PC-3 (cell line): ENCODE measurements around the gene TEKT3.

Source experiments
- EZH2 ChIP-seq: fragments of 300-600 bp; sonication (generic); IDR thresholded peaks from one replicate; pipeline ENCODE4 v1.6.1; 2017; ENCODE audit warnings: antibody characterized with exemption, mild to moderate bottlenecking, low read length; ENCODE audit not compliant: unreplicated experiment
- TF ChIP-seq, protein P1 (sequence below): fragments of 300-600 bp; sonication (generic); conservative IDR thresholded peaks from 2 replicates; pipeline ENCODE4 v1.5.1; 2017; ENCODE audit warnings: antibody characterized with exemption, low read depth, mild to moderate bottlenecking, low read length

- TF ChIP-seq, protein P1, sequence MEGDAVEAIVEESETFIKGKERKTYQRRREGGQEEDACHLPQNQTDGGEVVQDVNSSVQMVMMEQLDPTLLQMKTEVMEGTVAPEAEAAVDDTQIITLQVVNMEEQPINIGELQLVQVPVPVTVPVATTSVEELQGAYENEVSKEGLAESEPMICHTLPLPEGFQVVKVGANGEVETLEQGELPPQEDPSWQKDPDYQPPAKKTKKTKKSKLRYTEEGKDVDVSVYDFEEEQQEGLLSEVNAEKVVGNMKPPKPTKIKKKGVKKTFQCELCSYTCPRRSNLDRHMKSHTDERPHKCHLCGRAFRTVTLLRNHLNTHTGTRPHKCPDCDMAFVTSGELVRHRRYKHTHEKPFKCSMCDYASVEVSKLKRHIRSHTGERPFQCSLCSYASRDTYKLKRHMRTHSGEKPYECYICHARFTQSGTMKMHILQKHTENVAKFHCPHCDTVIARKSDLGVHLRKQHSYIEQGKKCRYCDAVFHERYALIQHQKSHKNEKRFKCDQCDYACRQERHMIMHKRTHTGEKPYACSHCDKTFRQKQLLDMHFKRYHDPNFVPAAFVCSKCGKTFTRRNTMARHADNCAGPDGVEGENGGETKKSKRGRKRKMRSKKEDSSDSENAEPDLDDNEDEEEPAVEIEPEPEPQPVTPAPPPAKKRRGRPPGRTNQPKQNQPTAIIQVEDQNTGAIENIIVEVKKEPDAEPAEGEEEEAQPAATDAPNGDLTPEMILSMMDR: no peak
- TF ChIP-seq EZH2: no peak
Measured at GRCh38 chr17:15364615-15365014, 23.2 kb upstream of the TEKT3 start.
